SIG-M5 (cell line): ENCODE data around the gene WARS2.
"Not testable (repeated sequence)": the region's sequence is repeated elsewhere in the genome, so short reads cannot be mapped to it uniquely, and the experiment has no call there.

Source experiments
- DNase-seq: peaks from one replicate; lab custom pipeline; 2025; lab: John Stamatoyannopoulos, UW

The WARS2 gene

DNA sequence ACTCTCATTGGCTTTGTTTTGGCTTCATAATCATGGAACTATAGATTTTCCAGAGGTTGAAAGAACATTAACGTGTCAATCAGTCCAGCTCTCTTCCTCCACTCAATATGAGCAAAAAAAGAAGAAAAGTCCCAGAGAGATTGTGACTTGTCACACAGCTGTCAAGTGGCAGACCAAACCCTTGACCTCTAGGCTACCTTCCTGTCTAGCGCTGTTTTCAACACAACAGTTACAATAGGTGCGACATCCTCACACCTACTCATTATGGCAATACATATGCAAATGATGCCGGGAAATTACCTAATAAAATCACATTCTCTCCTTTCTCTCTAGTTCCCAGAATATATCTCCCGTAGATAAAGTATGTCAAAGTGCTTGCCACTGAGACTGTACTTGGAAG is 1.1 kb downstream of the WARS2 start:
- no peak for DNase-seq

GRCh38 chr1:119136401-119136800 is 4.1 kb downstream of the WARS2 start:
- no peak for DNase-seq

DNA sequence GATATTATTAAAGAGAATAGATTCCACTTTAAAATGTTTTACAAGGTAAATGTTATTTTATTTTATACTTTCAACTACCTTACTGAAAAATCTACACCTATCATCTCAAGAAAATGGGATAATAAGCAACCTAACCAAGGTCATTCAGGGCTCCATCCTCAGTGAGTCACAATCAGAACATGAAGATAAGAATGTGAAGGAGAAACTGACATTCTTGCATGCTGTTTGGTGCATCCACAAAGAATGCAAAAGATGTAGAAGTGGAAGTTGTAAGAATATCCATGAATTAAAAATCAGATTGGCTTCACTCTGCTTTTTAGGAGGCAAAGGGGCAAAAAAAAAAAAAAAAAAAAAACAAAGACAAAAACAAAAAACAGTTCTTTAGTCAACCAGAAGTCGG is 6.5 kb downstream of the WARS2 start:
- no peak for DNase-seq

DNA sequence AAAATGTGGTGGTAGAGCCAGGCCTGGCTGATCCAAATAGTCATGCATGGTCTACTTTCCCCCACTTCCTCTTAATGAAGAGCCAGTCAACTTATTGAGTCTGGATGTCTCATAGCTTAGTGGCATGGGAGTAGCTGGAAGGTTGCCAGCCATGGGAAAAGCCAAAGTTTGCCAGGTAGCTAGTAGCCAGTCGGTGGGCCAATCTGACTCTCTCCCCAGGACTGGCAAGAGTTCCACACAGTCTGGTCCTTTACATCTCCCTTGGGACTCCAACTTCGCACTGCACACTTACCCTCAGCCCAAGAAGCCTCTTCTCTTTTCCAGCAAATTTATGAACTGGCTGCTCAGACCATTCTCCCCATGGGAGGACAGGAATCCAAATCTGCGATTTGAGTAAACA is 8.3 kb downstream of the WARS2 start:
- no peak for DNase-seq

DNA sequence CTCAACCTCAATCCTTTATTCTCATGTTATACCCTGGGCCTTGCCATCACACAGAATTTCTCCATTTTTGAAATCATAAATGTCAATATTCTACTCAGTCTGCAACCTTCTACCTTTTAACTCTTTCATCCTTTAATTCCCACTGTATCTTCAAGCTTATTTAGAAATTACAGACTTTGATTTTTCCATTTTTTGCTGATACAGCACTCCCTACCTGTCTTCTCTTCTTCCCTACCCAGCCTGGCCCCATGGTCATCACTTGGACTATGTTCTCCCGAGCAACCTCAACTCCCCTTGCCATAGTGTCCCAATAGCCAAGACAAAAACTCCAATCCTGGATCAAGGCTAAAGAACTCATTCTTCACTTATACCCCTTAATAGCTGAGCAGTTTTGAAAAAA is 14.6 kb downstream of the WARS2 start:
- DNase-seq, result no peak

- DNase-seq, result no peak
Observed at GRCh38 chr1:119124764-119125163, 15.7 kb downstream of the WARS2 start.

- not testable (repeated sequence) for DNase-seq
Observed at GRCh38 chr1:119121872-119122271, 18.6 kb downstream of the WARS2 start.

- no peak for DNase-seq
Observed at GRCh38 chr1:119116725-119117124, 23.7 kb downstream of the WARS2 start.

GRCh38 chr1:119115736-119116135 is 24.7 kb downstream of the WARS2 start:
- no peak for DNase-seq

- DNase-seq, result no peak
Observed at GRCh38 chr1:119115311-119115710, 25.1 kb downstream of the WARS2 start.

DNA sequence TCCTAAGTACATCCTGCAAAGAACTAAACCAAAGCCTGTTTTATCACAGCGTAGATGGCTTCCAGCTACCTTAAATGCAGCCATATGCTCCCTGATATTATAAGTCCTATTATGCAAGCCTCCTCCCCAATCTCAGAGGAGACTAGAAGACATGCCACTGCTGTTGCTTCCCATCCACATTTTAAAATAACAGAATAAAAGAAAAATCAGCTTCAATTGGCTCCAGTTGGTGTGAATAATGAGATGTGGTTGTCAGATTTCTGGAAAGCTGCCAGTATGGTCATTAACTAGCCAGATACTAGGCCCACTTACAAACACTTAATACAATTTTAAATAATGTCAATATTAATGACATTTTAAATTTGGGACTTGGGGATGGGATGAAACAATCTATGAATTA is 25.7 kb downstream of the WARS2 start:
- DNase-seq, result no peak

- DNase-seq, result no peak
Observed at GRCh38 chr1:119112791-119113190, 27.7 kb downstream of the WARS2 start.

DNA sequence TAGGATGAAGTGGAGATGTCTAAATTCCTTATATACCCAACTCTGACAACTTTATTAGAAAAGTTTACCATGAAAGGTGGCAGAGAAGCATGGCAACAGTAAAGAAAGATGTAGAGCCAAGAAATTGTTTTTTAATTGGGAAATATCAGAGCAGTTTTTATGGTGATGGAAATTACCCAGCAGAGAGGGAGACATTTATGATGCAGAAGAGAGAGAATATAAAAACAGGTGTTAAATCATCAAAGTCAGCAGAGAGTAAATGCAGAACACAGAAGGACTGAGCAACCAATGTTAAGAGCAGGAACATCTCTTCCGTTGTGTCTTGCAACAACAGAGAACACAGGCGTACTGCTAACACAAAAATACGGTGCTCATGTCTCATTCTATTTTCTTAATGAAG is 28.2 kb downstream of the WARS2 start:
- DNase-seq, result no peak

DNA sequence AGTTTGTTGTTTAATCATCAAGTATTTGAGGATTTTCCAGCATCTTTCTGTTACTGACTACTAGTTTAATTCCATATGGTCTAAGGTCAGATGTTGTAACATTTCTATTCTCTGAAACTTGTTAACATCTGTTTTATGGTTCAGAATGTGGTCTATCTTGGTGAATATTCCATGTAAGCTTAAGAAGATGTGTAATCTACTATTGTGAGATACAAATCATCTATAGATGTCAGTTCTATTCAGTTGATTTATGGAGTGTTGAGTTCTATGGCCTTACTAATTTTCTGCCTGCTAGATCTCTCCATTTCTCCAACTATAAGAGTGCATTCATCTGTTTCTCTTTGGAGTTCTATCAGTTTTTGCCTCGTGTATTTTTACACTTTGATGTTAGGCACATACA is 31.5 kb downstream of the WARS2 start:
- DNase-seq, result no peak

- DNase-seq, result no peak
Observed at GRCh38 chr1:119103764-119104163, 36.7 kb downstream of the WARS2 start.

DNA sequence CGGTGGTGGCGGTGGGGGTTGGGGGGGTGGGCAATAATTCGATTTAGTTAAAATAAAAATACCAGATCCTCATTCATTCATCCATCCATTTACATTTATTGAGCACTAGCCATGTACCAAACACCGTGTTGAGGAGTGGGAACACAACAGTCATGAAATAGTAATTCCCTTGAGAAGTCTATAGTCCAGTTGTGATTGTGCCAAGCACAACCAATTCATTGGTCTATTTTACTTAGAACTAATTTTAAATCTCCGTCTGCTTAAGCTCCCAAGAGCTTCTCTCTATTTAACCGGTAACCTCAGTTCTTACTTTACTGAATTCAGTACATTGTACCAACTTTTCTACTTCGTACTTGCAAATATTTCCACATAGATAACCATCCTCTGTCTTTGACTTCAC is 38.4 kb downstream of the WARS2 start:
- no peak for DNase-seq

DNA sequence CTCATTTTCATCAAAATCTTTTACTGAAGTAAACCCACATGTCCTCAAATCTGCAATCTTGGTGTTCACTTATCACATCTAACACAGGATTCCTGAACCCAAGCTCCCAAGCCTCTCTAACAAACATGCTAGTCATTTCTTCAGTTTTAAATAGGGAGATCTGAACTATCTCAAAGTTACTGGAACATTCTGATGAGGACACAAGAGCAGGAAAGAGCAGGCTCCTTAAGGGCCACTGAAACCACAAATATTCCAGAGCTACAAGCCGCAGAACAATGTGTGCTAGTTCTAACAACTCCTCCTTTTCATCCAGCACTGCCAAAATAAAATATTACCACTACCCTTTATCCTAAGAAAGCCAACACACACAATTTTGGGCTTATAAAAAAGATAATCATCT is 38.9 kb downstream of the WARS2 start:
- no peak for DNase-seq

DNA sequence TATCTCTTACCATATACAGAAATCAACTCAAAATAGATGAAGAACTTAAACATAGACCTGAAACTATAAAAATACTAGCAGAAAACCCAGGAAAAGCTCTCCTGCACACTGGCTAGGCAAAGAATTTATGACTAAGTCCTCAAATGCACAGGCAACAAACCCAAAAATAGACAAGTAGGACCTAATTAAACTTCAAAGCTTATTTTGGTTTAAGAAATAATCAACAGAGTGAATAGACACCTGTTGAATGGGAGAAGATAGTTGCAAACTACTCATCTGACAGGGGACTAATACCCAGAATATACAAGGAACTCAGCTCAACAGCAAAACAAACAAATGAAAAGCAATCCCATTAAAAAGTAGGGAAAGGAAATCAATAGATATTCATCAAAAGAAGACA is 40.7 kb downstream of the WARS2 start:
- DNase-seq, result no peak

GRCh38 chr1:119097380-119097779 is 43.1 kb downstream of the WARS2 start:
- DNase-seq, result no peak

GRCh38 chr1:119093721-119094120 is 46.7 kb downstream of the WARS2 start:
- no peak for DNase-seq

DNA sequence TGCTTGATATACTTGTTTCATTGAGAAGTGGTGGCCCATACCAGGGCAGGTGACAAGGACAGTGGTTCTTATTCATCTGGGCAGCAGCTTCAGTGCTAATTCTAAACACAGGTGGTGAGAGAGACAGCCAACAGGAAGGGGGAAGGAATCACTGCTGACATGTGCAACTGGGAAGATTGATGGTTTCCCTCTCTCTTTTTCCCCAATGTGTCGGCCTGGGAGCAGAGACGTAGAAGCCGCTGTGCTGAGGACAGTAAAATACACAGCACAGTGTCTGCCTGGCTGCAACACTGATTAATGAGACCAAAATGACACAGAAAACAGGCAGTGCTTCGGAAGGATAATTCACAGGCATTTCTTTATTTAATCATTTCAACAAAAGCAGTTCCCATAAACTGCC is 48.8 kb downstream of the WARS2 start:
- no peak for DNase-seq

- no peak for DNase-seq
Observed at GRCh38 chr1:119090250-119090649, 50.2 kb downstream of the WARS2 start.

DNA sequence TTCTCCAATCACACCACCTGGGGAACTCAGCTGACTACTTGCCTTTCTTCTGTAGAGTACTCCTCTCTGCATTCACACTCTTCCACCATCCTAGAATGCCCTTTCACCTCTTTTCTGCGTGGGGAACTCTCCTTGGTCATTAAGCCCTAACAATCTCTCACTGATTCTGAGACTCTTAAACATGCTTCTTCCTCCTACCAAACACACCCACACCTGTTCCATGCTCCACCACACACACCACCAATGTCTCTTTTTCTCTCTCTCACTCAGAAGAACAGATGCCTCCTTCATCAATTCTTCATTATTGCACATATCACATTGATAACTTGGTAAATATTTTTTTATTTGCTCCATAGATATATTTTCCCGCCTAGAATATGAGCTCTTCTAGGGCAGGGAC is 53.6 kb downstream of the WARS2 start:
- no peak for DNase-seq

DNA sequence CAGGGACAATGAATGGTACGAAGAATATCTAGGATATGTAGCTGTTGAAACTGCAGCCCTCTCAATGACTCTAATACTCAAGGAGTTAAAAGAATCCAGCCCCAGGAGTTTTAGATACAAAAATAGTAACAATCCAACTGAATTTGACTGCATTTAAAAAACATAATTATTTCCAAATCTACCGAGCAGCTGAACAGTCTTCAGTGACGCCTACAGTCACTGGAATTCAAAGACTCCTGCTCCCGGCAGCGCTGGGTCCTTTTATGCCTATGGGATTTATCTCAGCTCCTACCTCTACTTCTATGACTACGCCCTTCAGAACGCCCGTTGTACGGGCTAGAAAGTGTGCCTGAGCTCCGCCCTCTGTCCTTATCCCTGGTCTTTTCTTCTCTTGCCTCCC is 55.7 kb downstream of the WARS2 start:
- DNase-seq, result no peak

DNA sequence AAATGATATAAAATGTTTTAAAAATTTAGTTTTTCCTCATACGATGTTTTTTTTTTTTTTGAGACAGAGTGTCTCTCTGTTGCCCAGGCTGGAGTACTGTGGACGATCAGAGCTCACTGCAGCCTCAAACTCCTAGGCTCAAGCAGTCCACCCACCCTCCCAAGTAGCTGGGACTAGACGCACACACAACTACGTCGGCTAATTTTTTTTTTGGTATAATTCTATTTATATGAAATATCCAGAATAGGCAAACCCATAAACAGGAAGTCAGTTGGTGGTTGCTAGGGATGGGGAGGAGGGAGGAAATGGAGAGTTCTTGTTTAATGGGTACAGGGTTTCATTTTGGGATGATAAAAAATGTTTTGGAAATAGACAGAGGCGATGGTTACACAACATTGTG is 56.5 kb downstream of the WARS2 start:
- no peak for DNase-seq
